ENCODE measurements around the gene ZBTB17. TPM values are rescaled to one million over a fixed set of nuclear protein-coding genes. Genes with fewer than 3 reads are reported as not detected.

ZBTB17 gene
- total RNA-seq, 3 donors from 2014 or later: 21.9 to 40.3 (median 38.5) TPM

DNA sequence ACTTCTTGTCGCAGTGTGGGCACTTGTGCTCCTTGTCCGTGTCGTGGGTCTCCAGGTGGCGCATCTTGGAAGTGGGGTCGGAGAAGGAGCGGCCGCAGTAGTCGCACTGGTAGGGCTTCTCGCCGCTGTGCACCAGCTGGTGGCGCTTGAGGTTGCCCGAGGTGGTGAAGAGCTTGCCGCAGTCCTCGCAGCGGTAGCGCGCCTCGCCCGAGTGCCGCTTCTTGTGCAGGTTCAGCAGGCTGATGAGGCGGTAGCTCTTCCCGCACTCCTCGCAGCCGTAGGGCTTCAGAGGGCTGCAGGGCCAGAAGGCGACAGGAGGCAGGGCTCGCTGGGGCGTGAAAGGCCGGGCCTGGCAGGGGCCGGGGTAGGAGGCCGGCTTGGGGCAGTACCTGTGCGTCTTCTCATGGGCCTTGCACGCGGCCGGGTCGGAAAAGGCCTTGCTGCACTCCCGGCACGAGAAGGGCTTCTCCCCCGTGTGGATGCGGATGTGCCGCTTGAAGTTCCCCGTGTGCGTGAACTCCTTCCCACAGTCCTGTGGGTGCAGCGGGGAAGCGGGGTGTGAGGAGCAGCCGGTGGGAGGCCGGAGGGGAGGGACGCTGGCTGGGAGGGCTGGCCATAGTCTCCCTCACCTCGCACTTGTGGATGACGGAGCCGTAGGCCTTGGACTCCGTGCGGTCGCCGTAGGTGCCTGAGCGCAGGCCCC is 31.4 kb downstream of the ZBTB17 start:
- peaks cover 4 to 8% of the 10 kb centered on the region in 2 donors for H3K4me1 ChIP-seq

DNA sequence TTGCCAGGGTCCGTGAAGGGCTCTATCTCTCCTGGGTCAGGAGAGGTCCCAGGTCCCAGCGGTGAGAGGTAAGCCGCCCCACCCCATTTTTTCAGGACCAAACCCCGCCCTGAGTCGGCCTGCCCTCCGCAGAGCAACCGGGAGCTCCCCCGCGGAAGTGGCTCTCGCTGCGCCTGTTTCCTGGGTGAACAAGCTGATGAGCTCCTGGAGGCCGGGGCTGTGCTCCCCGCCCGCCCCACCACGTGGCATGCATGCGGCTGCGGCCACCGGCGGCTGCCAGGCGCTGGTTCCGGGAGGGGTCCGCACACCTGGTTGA is 32.0 kb downstream of the ZBTB17 start:
- Histone ChIP-seq H3K4me1 (peaks cover 2 to 7% of the 10 kb centered on the region in 2 donors), H3K36me3 (peaks cover 5% of the 10 kb centered on the region), H3K9me3 (no peaks in the 10 kb centered on the region), H3K4me3 (no peak overlapping the region), H3K27me3 (no peaks in the 10 kb centered on the region), H3K27ac (no peak overlapping the region)
- intact Hi-C loops (cut with DNase I; ENCODE audit: low total_unique reads): no loop called here
- TF ChIP-seq CTCF (IDR thresholded peaks at IDR 0.05) (no peak), POLR2AphosphoS5 (IDR thresholded peaks at IDR 0.05) (no peak), POLR2A (IDR thresholded peaks at IDR 0.05) (no peak)
- no peak for DNase-seq (ENCODE audit: low spot score in 2 of 2)

More for the DNA sequence above, 31.4 kb downstream of the ZBTB17 start:
- Histone ChIP-seq H3K36me3 (peaks cover 5% of the 10 kb centered on the region), H3K27ac (no peak overlapping the region), H3K27me3 (no peaks in the 10 kb centered on the region), H3K4me3 (no peak overlapping the region), H3K9me3 (no peaks in the 10 kb centered on the region)
- intact Hi-C loops (cut with DNase I; ENCODE audit: low total_unique reads): no loop called here
- no peak for DNase-seq (ENCODE audit: low spot score in 2 of 2)
- TF ChIP-seq POLR2A (IDR thresholded peaks at IDR 0.05) (no peak), CTCF (IDR thresholded peaks at IDR 0.05) (no peak), POLR2AphosphoS5 (IDR thresholded peaks at IDR 0.05) (no peak)

- intact Hi-C loops (cut with DNase I; ENCODE audit: low total_unique reads): no loop called here
- no peak for DNase-seq (ENCODE audit: low spot score in 2 of 2)
- Histone ChIP-seq H3K27me3 (no peaks in the 10 kb centered on the region), H3K27ac (no peak overlapping the region), H3K9me3 (no peaks in the 10 kb centered on the region), H3K4me1 (peaks cover 0 to 7% of the 10 kb centered on the region in 2 donors), H3K4me3 (no peak overlapping the region), H3K36me3 (peaks cover 5% of the 10 kb centered on the region)
- no peak for TF ChIP-seq POLR2A (IDR thresholded peaks at IDR 0.05)
- TF ChIP-seq POLR2AphosphoS5 (IDR thresholded peaks at IDR 0.05): no peak
- TF ChIP-seq CTCF (IDR thresholded peaks at IDR 0.05): no peak
Measured at GRCh38 chr1:15943328-15943991, 32.4 kb downstream of the ZBTB17 start.

- no peaks in the 10 kb centered on the region for H3K27me3 ChIP-seq
- no peak overlapping the region for H3K4me3 ChIP-seq
- H3K4me1 ChIP-seq: peaks cover 0 to 7% of the 10 kb centered on the region in 2 donors
- peaks cover 5% of the 10 kb centered on the region for H3K36me3 ChIP-seq
- no peak for DNase-seq (ENCODE audit: low spot score in 2 of 2)
- TF ChIP-seq POLR2AphosphoS5 (IDR thresholded peaks at IDR 0.05) (no peak), CTCF (IDR thresholded peaks at IDR 0.05) (no peak), POLR2A (IDR thresholded peaks at IDR 0.05) (no peak)
- intact Hi-C loops (cut with DNase I; ENCODE audit: low total_unique reads): no loop called here
- no peak overlapping the region for H3K27ac ChIP-seq
- H3K9me3 ChIP-seq: no peaks in the 10 kb centered on the region
Measured at GRCh38 chr1:15942661-15943327, 33.1 kb downstream of the ZBTB17 start.
